K562 (cell line): ENCODE measurements around the gene FAM174C. TPM values are rescaled to one million over a fixed set of nuclear protein-coding genes. Genes with fewer than 3 reads are reported as not detected.
A peak's percentile ranks its signal among the peaks of the same experiment; 100 is the strongest.

Experiments used
- BRD9 ChIP-seq: fragments of 450-650 bp; IDR thresholded peaks from 2 replicates; pipeline ENCODE4 v1.6.1; 2018; ENCODE audit warnings: low read depth; ENCODE audit not compliant: partially characterized antibody
- CBX8 ChIP-seq: fragments of 200-600 bp; sonication (generic); IDR thresholded peaks from 2 replicates; pipeline ENCODE4 v1.6.1; 2012; ENCODE audit warnings: borderline replicate concordance, mixed run types, low read depth, mild to moderate bottlenecking, moderate library complexity, mixed read lengths, low read length, control low read depth, inconsistent platforms; ENCODE audit not compliant: poor library complexity, severe bottlenecking; ENCODE audit errors: extremely low read depth
- ERF ChIP-seq: fragments of 450-650 bp; formaldehyde crosslinking; IDR thresholded peaks from 2 replicates; pipeline ENCODE4 v1.4.0; 2020; ENCODE audit warnings: mild to moderate bottlenecking, mixed read lengths
- KDM2B ChIP-seq: fragments of 250-450 bp; sonication (Bioruptor Pico); IDR thresholded peaks from 2 replicates; pipeline ENCODE4 v1.8.0; 2021; ENCODE audit warnings: mild to moderate bottlenecking, moderate library complexity
- KLF6 ChIP-seq: fragments of 250-450 bp; sonication (Bioruptor Pico); IDR thresholded peaks from 2 replicates; pipeline ENCODE4 v1.4.0; 2020; ENCODE audit warnings: mild to moderate bottlenecking, moderate library complexity, borderline replicate concordance
- MAFF ChIP-seq: IDR thresholded peaks from 2 replicates; pipeline ENCODE4 v1.6.1; 2012; ENCODE audit warnings: low read length, improper control_type of control experiment
- MAFK ChIP-seq: IDR thresholded peaks from 2 replicates; pipeline ENCODE4 v1.6.1; 2011; ENCODE audit warnings: low read length, improper control_type of control experiment
- NFRKB ChIP-seq: fragments of 450-650 bp; IDR thresholded peaks from 2 replicates; pipeline ENCODE4 v1.6.1; 2016; ENCODE audit warnings: low read depth
- POLR2A ChIP-seq: fragments of 450-650 bp; conservative IDR thresholded peaks from 2 replicates; pipeline ENCODE4 v1.6.1; 2016
- RBFOX2 ChIP-seq: fragments of 200-400 bp; formaldehyde crosslinking; IDR thresholded peaks from 2 replicates; pipeline ENCODE4 v1.6.1; 2017; ENCODE audit warnings: low read depth, mild to moderate bottlenecking, low read length, moderate library complexity
- RNF2 ChIP-seq: sonication (generic); IDR thresholded peaks from 2 replicates; pipeline ENCODE4 v1.6.1; 2016
- SRSF7 ChIP-seq: fragments of 200-400 bp; formaldehyde crosslinking; optimal IDR thresholded peaks from 2 replicates; pipeline ENCODE3; 2017; ENCODE audit warnings: mild to moderate bottlenecking, low read depth, low read length
- TCF7L2 ChIP-seq: fragments of 150-350 bp; IDR thresholded peaks from 2 replicates; pipeline ENCODE4 v1.6.1; 2016; ENCODE audit warnings: low read depth, mild to moderate bottlenecking, low read length, moderate library complexity
- TRIM24 ChIP-seq, 2 experiments: fragments of 450-650 bp; IDR thresholded peaks; 2 replicates each; pipeline ENCODE4 v1.6.1; 2016
- U2AF1 ChIP-seq: fragments of 200-400 bp; formaldehyde crosslinking; optimal IDR thresholded peaks from 2 replicates; pipeline ENCODE3; 2017; ENCODE audit warnings: mild to moderate bottlenecking, low read depth, low read length, moderate library complexity
- YY1 ChIP-seq, 3 experiments: IDR thresholded peaks; 2 replicates each; pipeline ENCODE4 v1.6.1; 2011; ENCODE audit warnings: low read length in 2 of 3, mild to moderate bottlenecking in 2 of 3, moderate library complexity in 2 of 3, borderline replicate concordance in 1 of 3, control low read depth in 1 of 3, low read depth in 1 of 3; ENCODE audit not compliant: insufficient read depth in 3 of 3, insufficient replicate concordance in 2 of 3, control insufficient read depth in 1 of 3, insufficient read length in 1 of 3; ENCODE audit errors: extremely low read depth in 1 of 3
- ZBTB1 ChIP-seq: sonication (generic); formaldehyde crosslinking; IDR thresholded peaks from 2 replicates; pipeline ENCODE4 v1.8.1; 2023; ENCODE audit warnings: missing genetic modification reagents, low read depth, mild to moderate bottlenecking, borderline replicate concordance
- ZNF143 ChIP-seq: sonication (generic); formaldehyde crosslinking; IDR thresholded peaks from 2 replicates; pipeline ENCODE4 v1.9.0; 2022; ENCODE audit warnings: mild to moderate bottlenecking, missing genetic modification reagents
- ZNF165 ChIP-seq: fragments of 250-450 bp; sonication (Bioruptor Pico); IDR thresholded peaks from 2 replicates; pipeline ENCODE4 v1.4.0; 2020; ENCODE audit warnings: borderline replicate concordance
- ZNF584 ChIP-seq: fragments of 200-800 bp; sonication (Bioruptor generic); IDR thresholded peaks from 2 replicates; pipeline ENCODE4 v1.6.1; 2016; ENCODE audit warnings: low read depth, mild to moderate bottlenecking, missing genetic modification characterization, missing compliant biosample characterization
- polyA plus RNA-seq, 8 experiments: library from polyadenylated mRNA; depleted of rRNA in 4 of 8; stranded (reverse) in 5 of 8; unstranded in 3 of 8; fragments of >200 nt; fragmentation: Nextera tagmentation in 2 of 8; fragmentation: Illumina TruSeq in 1 of 8; extraction: Ambion mirVana in 2 of 8; extraction: Trizol in 1 of 8; gene quantifications; 2 replicates each; pipeline versions ENCODE4 v1.2.1 to v1.2.3, GENCODE V29; 2011 to 2014; ENCODE audit warnings: inconsistent platforms in 1 of 8, missing spikeins in 1 of 8
- total RNA-seq, 7 experiments: library from RNA; depleted of rRNA in 6 of 7; stranded (reverse); fragments of >200 nt in 6 of 7; fragmentation: Illumina TruSeq in 2 of 7; extraction: Trizol in 2 of 7; gene quantifications; 2 replicates each; pipeline versions ENCODE4 v1.2.1 to v1.2.3, GENCODE V29; 2011 to 2021; ENCODE audit warnings: low replicate concordance in 1 of 7
- TF ChIP-seq, protein P1 (sequence below): fragments of 450-650 bp; conservative IDR thresholded peaks from 2 replicates; pipeline ENCODE4 v1.6.1; 2016; ENCODE audit warnings: missing genetic modification characterization, low read depth, mild to moderate bottlenecking, missing compliant biosample characterization, moderate library complexity
- TF ChIP-seq, protein P2 (sequence below): sonication (generic); formaldehyde crosslinking; IDR thresholded peaks from 2 replicates; pipeline ENCODE4 v1.8.0; 2022; ENCODE audit warnings: missing genetic modification reagents, mild to moderate bottlenecking, borderline replicate concordance
- TF ChIP-seq, protein P3 (sequence below), 2 experiments: fragments of 450-650 bp in 1 of 2; IDR thresholded peaks; 2 replicates each; pipeline ENCODE4 v1.6.1; 2011 to 2017; ENCODE audit warnings: low read depth in 2 of 2, antibody characterized with exemption in 1 of 2, borderline replicate concordance in 1 of 2, low read length in 1 of 2, mild to moderate bottlenecking in 1 of 2, mixed read lengths in 1 of 2; ENCODE audit not compliant: control insufficient read depth in 1 of 2

FAM174C gene
- total and polyA plus RNA-seq, 9 of the 15 experiments (the other 6 are each of a cell fraction or from before 2014, with no cell fraction given) = 0.66 to 89.6 (median 20.3) TPM

GRCh38 chr19:1275260-1275975, at the start of gene FAM174C (continued):
- TF ChIP-seq ZBTB1 (peak; percentile 51; the same call in 1 of the 2 replicates), BRD9 (no peak), TCF7L2 (no peak), CBX8 (no peak), TRIM24 (IDR thresholded peaks at IDR 0.05) (no peak), MAFK (no peak), SRSF7 (no peak), ZNF165 (no peak), KLF6 (no peak), RNF2 (no peak), POLR2A (peak; percentile 90), ZNF143 (CRISPR knock-in tag) (peak; percentile 79), ZNF584 (CRISPR knock-in tag) (no peak), ERF (CRISPR knock-in tag) (peak; percentile 93), YY1 (IDR thresholded peaks at IDR 0.05; ENCODE audit: borderline replicate concordance in 1 of 3, control insufficient read depth in 1 of 3, extremely low read depth in 1 of 3, insufficient read depth in 3 of 3, insufficient read length in 1 of 3, insufficient replicate concordance in 2 of 3, low read depth in 1 of 3, low read length in 2 of 3) (peak in 1 of 3 experiments; percentile 38), MAFF (no peak), NFRKB (no peak), KDM2B (CRISPR knock-in tag) (0 out of 2 replicates have a peak, but pooled peaks have one; percentile 38), U2AF1 (no peak), RBFOX2 (peak; percentile 81)
- TF ChIP-seq, protein P1, sequence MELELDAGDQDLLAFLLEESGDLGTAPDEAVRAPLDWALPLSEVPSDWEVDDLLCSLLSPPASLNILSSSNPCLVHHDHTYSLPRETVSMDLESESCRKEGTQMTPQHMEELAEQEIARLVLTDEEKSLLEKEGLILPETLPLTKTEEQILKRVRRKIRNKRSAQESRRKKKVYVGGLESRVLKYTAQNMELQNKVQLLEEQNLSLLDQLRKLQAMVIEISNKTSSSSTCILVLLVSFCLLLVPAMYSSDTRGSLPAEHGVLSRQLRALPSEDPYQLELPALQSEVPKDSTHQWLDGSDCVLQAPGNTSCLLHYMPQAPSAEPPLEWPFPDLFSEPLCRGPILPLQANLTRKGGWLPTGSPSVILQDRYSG = 0 out of 2 replicates have a peak, but pooled peaks have one; percentile 44
- TF ChIP-seq, protein P2, sequence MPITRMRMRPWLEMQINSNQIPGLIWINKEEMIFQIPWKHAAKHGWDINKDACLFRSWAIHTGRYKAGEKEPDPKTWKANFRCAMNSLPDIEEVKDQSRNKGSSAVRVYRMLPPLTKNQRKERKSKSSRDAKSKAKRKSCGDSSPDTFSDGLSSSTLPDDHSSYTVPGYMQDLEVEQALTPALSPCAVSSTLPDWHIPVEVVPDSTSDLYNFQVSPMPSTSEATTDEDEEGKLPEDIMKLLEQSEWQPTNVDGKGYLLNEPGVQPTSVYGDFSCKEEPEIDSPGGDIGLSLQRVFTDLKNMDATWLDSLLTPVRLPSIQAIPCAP = no peak
- TF ChIP-seq, protein P3, sequence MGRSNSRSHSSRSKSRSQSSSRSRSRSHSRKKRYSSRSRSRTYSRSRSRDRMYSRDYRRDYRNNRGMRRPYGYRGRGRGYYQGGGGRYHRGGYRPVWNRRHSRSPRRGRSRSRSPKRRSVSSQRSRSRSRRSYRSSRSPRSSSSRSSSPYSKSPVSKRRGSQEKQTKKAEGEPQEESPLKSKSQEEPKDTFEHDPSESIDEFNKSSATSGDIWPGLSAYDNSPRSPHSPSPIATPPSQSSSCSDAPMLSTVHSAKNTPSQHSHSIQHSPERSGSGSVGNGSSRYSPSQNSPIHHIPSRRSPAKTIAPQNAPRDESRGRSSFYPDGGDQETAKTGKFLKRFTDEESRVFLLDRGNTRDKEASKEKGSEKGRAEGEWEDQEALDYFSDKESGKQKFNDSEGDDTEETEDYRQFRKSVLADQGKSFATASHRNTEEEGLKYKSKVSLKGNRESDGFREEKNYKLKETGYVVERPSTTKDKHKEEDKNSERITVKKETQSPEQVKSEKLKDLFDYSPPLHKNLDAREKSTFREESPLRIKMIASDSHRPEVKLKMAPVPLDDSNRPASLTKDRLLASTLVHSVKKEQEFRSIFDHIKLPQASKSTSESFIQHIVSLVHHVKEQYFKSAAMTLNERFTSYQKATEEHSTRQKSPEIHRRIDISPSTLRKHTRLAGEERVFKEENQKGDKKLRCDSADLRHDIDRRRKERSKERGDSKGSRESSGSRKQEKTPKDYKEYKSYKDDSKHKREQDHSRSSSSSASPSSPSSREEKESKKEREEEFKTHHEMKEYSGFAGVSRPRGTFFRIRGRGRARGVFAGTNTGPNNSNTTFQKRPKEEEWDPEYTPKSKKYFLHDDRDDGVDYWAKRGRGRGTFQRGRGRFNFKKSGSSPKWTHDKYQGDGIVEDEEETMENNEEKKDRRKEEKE (IDR thresholded peaks at IDR 0.05; ENCODE audit: borderline replicate concordance in 1 of 2, control insufficient read depth in 1 of 2, low read depth in 2 of 2, low read length in 1 of 2) = no peak
